B cell (primary cell): ENCODE data around the gene GTPBP6. TPM values are rescaled to one million over a fixed set of nuclear protein-coding genes. Genes with fewer than 3 reads are reported as not detected.

Experiments used
- ATAC-seq: fragments of 200-7000 bp; cut with Tn5 transposase; one replicate; pipeline ENCODE4 v1.10.0; 2021; ENCODE audit warnings: low read depth, mild to moderate bottlenecking, moderate number of reproducible peaks, moderate library complexity
- CTCF ChIA-PET: fragments of 350-600 bp; sonication (Branson Sonifier 250); formaldehyde crosslinking; loops from one replicate; lab custom pipeline; 2021; ENCODE audit warnings: antibody characterized with exemption, inconsistent platforms; lab: Charles Lee
- POLR2A ChIA-PET: fragments of 350-600 bp; sonication (Branson Sonifier 250); formaldehyde crosslinking; loops from one replicate; lab custom pipeline; 2021; ENCODE audit warnings: antibody characterized with exemption; lab: Charles Lee
- DNase-seq: peaks from one replicate; pipeline ENCODE4 v3.0.0; 2013
- H2AFZ ChIP-seq: 2 replicates; pipeline ENCODE4 v1.6.1; 2012; ENCODE audit warnings: mild to moderate bottlenecking, low read depth, low read length; ENCODE audit not compliant: insufficient read depth, poor library complexity, severe bottlenecking
- H3K27ac ChIP-seq, 2 donors: 1 replicate in 1 of 2; 2 replicates in 1 of 2; pipeline ENCODE4 v1.5.1; 2012 to 2013; ENCODE audit warnings: low read length in 2 of 2, mild to moderate bottlenecking in 2 of 2, moderate library complexity in 1 of 2
- H3K27me3 ChIP-seq, 4 experiments: fragments of 200-600 bp in 1 of 4; sonication (generic) in 1 of 4; replicated peaks in 1 of 4; 1 replicate in 2 of 4; 2 replicates in 2 of 4; pipeline versions ENCODE4 v1.6.1 to v1.7.0; 2013 to 2016; ENCODE audit warnings: low read length in 3 of 4, mild to moderate bottlenecking in 2 of 4, mixed read lengths in 1 of 4, moderate library complexity in 1 of 4; ENCODE audit not compliant: insufficient read depth in 4 of 4, control insufficient read depth in 3 of 4; ENCODE audit errors: control extremely low read depth in 1 of 4
- H3K36me3 ChIP-seq, 2 experiments: replicated peaks in 1 of 2; 1 replicate in 1 of 2; 2 replicates in 1 of 2; pipeline versions ENCODE4 v1.6.1 to v1.7.1; 2013; ENCODE audit warnings: low read length in 1 of 2; ENCODE audit not compliant: insufficient read depth in 2 of 2, control insufficient read depth in 1 of 2; ENCODE audit errors: control extremely low read depth in 1 of 2, extremely low read depth in 1 of 2
- H3K4me1 ChIP-seq, 2 donors: fragments of 200-600 bp in 1 of 2; sonication (generic) in 1 of 2; 1 replicate in 1 of 2; 2 replicates in 1 of 2; pipeline versions ENCODE4 v1.5.1 to v1.6.1; 2013 to 2017; ENCODE audit warnings: low read length in 2 of 2; ENCODE audit not compliant: control insufficient read depth in 2 of 2, insufficient read depth in 2 of 2
- H3K4me2 ChIP-seq: replicated peaks from 2 replicates; pipeline ENCODE3; 2012; ENCODE audit warnings: mild to moderate bottlenecking, low read depth, low read length; ENCODE audit not compliant: poor library complexity, severe bottlenecking
- H3K4me3 ChIP-seq, 5 experiments: fragments of 200-600 bp in 1 of 5; sonication (generic) in 1 of 5; 1 replicate in 3 of 5; 2 replicates in 2 of 5; pipeline versions ENCODE4 v1.5.1 to v1.7.0; 2011 to 2016; ENCODE audit warnings: low read length in 4 of 5, mild to moderate bottlenecking in 4 of 5, low read depth in 2 of 5, control low read depth in 1 of 5, moderate library complexity in 1 of 5; ENCODE audit not compliant: insufficient read depth in 1 of 5; ENCODE audit errors: control extremely low read depth in 1 of 5, extremely low read depth in 1 of 5
- H3K79me2 ChIP-seq: fragments of 200-600 bp; sonication (generic); one replicate; pipeline ENCODE4 v1.6.0; 2016; ENCODE audit warnings: low read length; ENCODE audit not compliant: control insufficient read depth, insufficient read depth
- H3K9ac ChIP-seq: fragments of 200-600 bp; sonication (generic); 2 replicates; pipeline ENCODE4 v1.6.1; 2017; ENCODE audit warnings: mild to moderate bottlenecking, low read length, moderate library complexity
- H3K9me3 ChIP-seq, 3 donors: one replicate each; pipeline versions ENCODE4 v1.6.1 to v1.7.1; 2013; ENCODE audit warnings: low read length in 2 of 3; ENCODE audit not compliant: control insufficient read depth in 2 of 3, insufficient read depth in 1 of 3; ENCODE audit errors: control extremely low read depth in 1 of 3
- H4K20me1 ChIP-seq: 2 replicates; pipeline ENCODE4 v1.6.0; 2012; ENCODE audit warnings: mild to moderate bottlenecking, low read length; ENCODE audit not compliant: insufficient read depth, control insufficient read depth, poor library complexity, severe bottlenecking
- H3K27ac Mint-ChIP-seq: one replicate; pipeline ENCODE4 v1.8.0; 2021; ENCODE audit warnings: mixed read lengths
- H3K27me3 Mint-ChIP-seq: one replicate; pipeline ENCODE4 v1.8.0; 2021; ENCODE audit warnings: mixed read lengths
- H3K4me1 Mint-ChIP-seq: one replicate; pipeline ENCODE4 v1.8.0; 2021; ENCODE audit warnings: mixed read lengths
- H3K4me3 Mint-ChIP-seq: one replicate; pipeline ENCODE4 v1.8.0; 2021; ENCODE audit warnings: mixed read lengths
- H3K9me3 Mint-ChIP-seq: one replicate; pipeline ENCODE4 v1.8.0; 2022; ENCODE audit warnings: mixed read lengths; ENCODE audit not compliant: insufficient read depth
- CTCF ChIP-seq: fragments of 200-600 bp; IDR thresholded peaks from one replicate; pipeline ENCODE4 v1.8.0; 2022; ENCODE audit warnings: antibody characterized with exemption, mild to moderate bottlenecking
- EZH2 ChIP-seq: IDR thresholded peaks from 2 replicates; pipeline ENCODE4 v1.6.1; 2012; ENCODE audit warnings: borderline replicate concordance, low read depth, mild to moderate bottlenecking, moderate library complexity, low read length; ENCODE audit not compliant: insufficient read depth, poor library complexity, severe bottlenecking
- WGBS: methylation state at CpG from one replicate; pipeline ENCODE4 v1.1.5; 2013; ENCODE audit warnings: missing lambda C conversion rate; ENCODE audit not compliant: insufficient coverage; 5-methylcytosine and 5-hydroxymethylcytosine counted together
- intact Hi-C: fragments of 100-400 bp; cut with micrococcal nuclease; formaldehyde crosslinking; loops from one replicate; pipeline ENCODE4 v1.10.0; 2022
- polyA plus RNA-seq: library from polyadenylated mRNA; depleted of rRNA; stranded (reverse); fragments of >200 nt; gene quantifications from 2 replicates; pipeline ENCODE4 v1.2.3, GENCODE V29; 2012
- total RNA-seq, 2 donors: library from RNA; stranded (reverse); fragments of 120-200 nt in 1 of 2; gene quantifications; 1 replicate in 1 of 2; 2 replicates in 1 of 2; pipeline versions ENCODE4 v1.2.3 to v1.2.4, GENCODE V29; 2013 to 2022

Gene GTPBP6
- total and polyA plus RNA-seq, 2 donors (not counting 1 experiment from before 2014, with no cell fraction given): 72.9 to 82.9 TPM

DNA sequence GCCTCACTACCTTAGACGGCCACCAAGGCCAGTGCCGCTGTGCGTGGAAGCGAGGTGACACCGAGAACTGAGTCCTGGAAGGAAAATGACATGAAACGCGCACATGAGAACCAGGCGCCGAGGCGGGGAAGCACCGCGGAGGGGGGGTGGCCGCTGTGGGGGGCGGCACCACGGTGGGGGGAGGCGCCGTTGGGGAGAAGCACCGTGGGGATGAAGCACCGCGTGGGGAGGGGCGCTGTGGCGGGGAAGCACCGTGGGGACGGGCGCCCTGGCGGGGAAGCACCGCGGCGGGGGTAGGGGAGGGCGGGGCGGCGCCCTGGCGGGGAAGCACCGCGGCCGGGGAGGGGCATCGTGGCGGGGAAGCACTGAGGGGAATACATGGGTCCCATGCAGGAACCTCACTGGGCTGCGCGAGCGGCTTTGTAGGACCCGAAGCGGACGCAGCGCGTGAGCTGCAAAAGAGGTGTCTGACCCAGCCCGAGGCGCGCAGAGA is 40.1 kb upstream of the GTPBP6 start:
- TF ChIP-seq EZH2 (no peak), CTCF (no peak)
- intact Hi-C loops: no loop called here
- ChIA-PET POLR2A (no interaction called here), CTCF (no interaction called here)
- Mint-ChIP-seq H3K9me3 (peaks cover 2% of the 10 kb centered on the region), H3K4me1 (peaks cover 4% of the 10 kb centered on the region), H3K27me3 (no peaks in the 10 kb centered on the region), H3K4me3 (no peak overlapping the region), H3K27ac (no peak overlapping the region)
- Histone ChIP-seq H3K36me3 (peaks cover 0 to 24% of the 10 kb centered on the region in 2 experiments), H3K4me1 (peaks cover 0 to 4% of the 10 kb centered on the region in 2 donors), H3K9ac (no peak overlapping the region), H2AFZ (no peak overlapping the region), H3K4me3 (no peak overlapping the region), H3K9me3 (peaks cover 2 to 61% (median 7%) of the 10 kb centered on the region in 3 donors), H4K20me1 (no peaks in the 10 kb centered on the region), H3K27me3 (no peaks in the 10 kb centered on the region), H3K79me2 (peaks cover 9% of the 10 kb centered on the region), H3K4me2 (no peak overlapping the region), H3K27ac (no peak overlapping the region)
- ATAC-seq: no peak
- 96% methylated on average over 26 of the region's 49 CpGs for WGBS
- no peak for DNase-seq

DNA sequence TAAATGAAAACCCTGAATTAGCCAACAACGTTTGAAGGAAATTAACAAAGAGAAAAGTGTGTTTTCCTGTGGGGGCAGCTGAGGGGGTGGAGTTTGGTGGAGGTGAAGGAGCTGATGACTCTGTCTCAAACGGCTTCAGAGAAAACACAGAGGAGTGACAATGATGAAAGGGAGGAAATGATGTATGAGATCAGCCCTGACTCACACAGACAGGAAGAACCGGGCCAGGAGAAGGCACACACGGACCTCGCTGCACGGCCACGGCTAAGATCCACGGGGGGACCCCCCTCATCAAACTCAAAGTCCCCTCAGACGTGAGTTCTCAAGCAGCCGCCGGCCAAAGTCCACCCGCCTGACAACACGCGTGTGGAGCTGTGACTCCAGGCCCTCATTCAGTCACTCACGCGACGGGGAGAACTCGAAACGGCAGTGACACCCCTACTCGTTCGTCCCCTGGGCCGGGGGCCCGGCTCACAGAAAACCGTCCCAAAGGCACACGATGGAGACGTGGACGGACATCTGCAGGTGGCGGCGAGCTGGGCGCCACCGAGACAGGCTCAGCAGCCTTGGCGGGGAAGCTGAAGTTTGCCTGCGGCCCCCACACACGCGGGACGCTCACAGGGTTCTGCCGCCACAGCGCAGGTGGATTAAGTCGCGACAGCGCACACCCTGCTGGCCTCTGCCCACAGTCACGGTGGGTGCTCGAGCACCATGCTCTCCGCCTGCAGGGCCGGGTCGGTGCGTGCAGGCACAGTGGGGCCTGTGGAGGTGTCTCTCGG is 39.3 kb upstream of the GTPBP6 start:
- Mint-ChIP-seq H3K9me3 (peaks cover 2% of the 10 kb centered on the region), H3K27me3 (no peaks in the 10 kb centered on the region), H3K27ac (no peak overlapping the region), H3K4me3 (no peak overlapping the region), H3K4me1 (peaks cover 4% of the 10 kb centered on the region)
- Histone ChIP-seq H3K9ac (no peak overlapping the region), H2AFZ (no peak overlapping the region), H3K9me3 (peaks cover 2 to 53% (median 7%) of the 10 kb centered on the region in 3 donors), H3K4me3 (no peak overlapping the region), H3K79me2 (peaks cover 6% of the 10 kb centered on the region), H3K4me2 (no peak overlapping the region), H3K27ac (no peak overlapping the region), H3K36me3 (peaks cover 0 to 24% of the 10 kb centered on the region in 2 experiments), H3K27me3 (no peaks in the 10 kb centered on the region), H4K20me1 (no peaks in the 10 kb centered on the region), H3K4me1 (peaks cover 0 to 4% of the 10 kb centered on the region in 2 donors)
- 93% methylated on average over 40 of the region's 48 CpGs for WGBS
- ATAC-seq (no peak), DNase-seq (no peak)
- ChIA-PET CTCF (no interaction called here), POLR2A (no interaction called here)
- intact Hi-C loops: no loop called here
- TF ChIP-seq EZH2: no peak
- TF ChIP-seq CTCF: no peak
